Ovary (tissue), 3 donors: Measurements from ENCODE around the gene FARS2.

Experiments
- EP300 ChIP-seq: sonication (generic); formaldehyde crosslinking; IDR thresholded peaks from one replicate; pipeline ENCODE4 v1.6.1; 2017; ENCODE audit warnings: antibody characterized with exemption
- POLR2A ChIP-seq: fragments of 450-650 bp; IDR thresholded peaks from one replicate; pipeline ENCODE4 v1.6.1; 2017; ENCODE audit warnings: antibody characterized with exemption, mild to moderate bottlenecking, moderate library complexity
- TF ChIP-seq, protein P1 (sequence below), 3 donors: fragments of 450-650 bp in 2 of 3; fragments of 200-600 bp in 1 of 3; IDR thresholded peaks; one replicate each; pipeline versions ENCODE4 v1.5.1 to v1.8.0; 2016 to 2022; ENCODE audit warnings: antibody characterized with exemption in 3 of 3, mild to moderate bottlenecking in 1 of 3
- donor health status: DM: no; HTN: no; CAD: no.

DNA sequence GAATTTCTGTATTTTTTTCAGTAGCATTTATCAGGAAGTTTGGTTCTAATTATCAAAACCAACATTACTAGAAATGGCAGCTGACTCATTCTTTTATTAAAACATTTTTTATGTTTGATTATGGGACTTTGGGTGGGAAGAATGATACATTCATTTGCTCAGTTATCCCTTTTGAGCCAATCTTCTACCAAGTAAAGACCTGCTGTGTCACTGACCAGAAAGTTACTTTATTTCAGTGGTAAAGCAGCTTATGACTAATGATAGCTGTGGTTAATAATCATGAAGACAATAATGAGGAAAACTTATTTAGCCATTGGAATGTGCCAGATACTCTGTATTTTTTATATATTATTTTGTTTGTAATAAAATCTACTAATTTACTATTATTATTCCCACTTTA, 142.3 kb downstream of the FARS2 start:
- TF ChIP-seq, protein P1, sequence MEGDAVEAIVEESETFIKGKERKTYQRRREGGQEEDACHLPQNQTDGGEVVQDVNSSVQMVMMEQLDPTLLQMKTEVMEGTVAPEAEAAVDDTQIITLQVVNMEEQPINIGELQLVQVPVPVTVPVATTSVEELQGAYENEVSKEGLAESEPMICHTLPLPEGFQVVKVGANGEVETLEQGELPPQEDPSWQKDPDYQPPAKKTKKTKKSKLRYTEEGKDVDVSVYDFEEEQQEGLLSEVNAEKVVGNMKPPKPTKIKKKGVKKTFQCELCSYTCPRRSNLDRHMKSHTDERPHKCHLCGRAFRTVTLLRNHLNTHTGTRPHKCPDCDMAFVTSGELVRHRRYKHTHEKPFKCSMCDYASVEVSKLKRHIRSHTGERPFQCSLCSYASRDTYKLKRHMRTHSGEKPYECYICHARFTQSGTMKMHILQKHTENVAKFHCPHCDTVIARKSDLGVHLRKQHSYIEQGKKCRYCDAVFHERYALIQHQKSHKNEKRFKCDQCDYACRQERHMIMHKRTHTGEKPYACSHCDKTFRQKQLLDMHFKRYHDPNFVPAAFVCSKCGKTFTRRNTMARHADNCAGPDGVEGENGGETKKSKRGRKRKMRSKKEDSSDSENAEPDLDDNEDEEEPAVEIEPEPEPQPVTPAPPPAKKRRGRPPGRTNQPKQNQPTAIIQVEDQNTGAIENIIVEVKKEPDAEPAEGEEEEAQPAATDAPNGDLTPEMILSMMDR (IDR thresholded peaks at IDR 0.05), result no peak
- TF ChIP-seq POLR2A (no peak), EP300 (no peak)
